Peyer's patch (tissue), 4 donors: Measurements from ENCODE around the gene C4orf54.

ENCODE experiments used
- POLR2A ChIP-seq, 2 donors: fragments of 450-650 bp; IDR thresholded peaks; one replicate each; pipeline ENCODE4 v1.5.1; 2017; ENCODE audit warnings: antibody characterized with exemption in 2 of 2, mild to moderate bottlenecking in 2 of 2, moderate library complexity in 2 of 2
- TF ChIP-seq, protein P1 (sequence below), 6 experiments: fragments of 450-650 bp in 4 of 6; fragments of 200-600 bp in 2 of 6; sonication (generic) in 1 of 6; IDR thresholded peaks; one replicate each; pipeline ENCODE4 v1.5.1; 2017 to 2019; ENCODE audit warnings: antibody characterized with exemption in 6 of 6, mild to moderate bottlenecking in 3 of 6, moderate library complexity in 1 of 6

GRCh38 chr4:99624141-99624719 is 33.4 kb downstream of the C4orf54 start:
- TF ChIP-seq, protein P1, sequence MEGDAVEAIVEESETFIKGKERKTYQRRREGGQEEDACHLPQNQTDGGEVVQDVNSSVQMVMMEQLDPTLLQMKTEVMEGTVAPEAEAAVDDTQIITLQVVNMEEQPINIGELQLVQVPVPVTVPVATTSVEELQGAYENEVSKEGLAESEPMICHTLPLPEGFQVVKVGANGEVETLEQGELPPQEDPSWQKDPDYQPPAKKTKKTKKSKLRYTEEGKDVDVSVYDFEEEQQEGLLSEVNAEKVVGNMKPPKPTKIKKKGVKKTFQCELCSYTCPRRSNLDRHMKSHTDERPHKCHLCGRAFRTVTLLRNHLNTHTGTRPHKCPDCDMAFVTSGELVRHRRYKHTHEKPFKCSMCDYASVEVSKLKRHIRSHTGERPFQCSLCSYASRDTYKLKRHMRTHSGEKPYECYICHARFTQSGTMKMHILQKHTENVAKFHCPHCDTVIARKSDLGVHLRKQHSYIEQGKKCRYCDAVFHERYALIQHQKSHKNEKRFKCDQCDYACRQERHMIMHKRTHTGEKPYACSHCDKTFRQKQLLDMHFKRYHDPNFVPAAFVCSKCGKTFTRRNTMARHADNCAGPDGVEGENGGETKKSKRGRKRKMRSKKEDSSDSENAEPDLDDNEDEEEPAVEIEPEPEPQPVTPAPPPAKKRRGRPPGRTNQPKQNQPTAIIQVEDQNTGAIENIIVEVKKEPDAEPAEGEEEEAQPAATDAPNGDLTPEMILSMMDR (IDR thresholded peaks at IDR 0.05): no peak
- no peak for TF ChIP-seq POLR2A (IDR thresholded peaks at IDR 0.05)
